SU-DHL-6 (cell line): ENCODE measurements around the gene SGK2.

Experiments used
- H2AFZ ChIP-seq: fragments of 200-600 bp; sonication (generic); 2 replicates; pipeline ENCODE4 v1.6.1; 2014; ENCODE audit warnings: low read depth, mild to moderate bottlenecking, moderate library complexity, mixed read lengths, antibody characterized with exemption, low read length; ENCODE audit not compliant: severe bottlenecking
- H3F3A ChIP-seq: fragments of 200-600 bp; shearing (Covaris generic); 2 replicates; pipeline ENCODE4 v1.6.0; 2016; ENCODE audit warnings: antibody characterized with exemption, mild to moderate bottlenecking; ENCODE audit not compliant: insufficient read depth
- H3K27ac ChIP-seq: fragments of 200-600 bp; sonication (generic); 2 replicates; pipeline ENCODE4 v1.5.1; 2016; ENCODE audit warnings: low read depth, mild to moderate bottlenecking, low read length, moderate library complexity, mixed read lengths
- H3K27me3 ChIP-seq: fragments of 200-600 bp; sonication (generic), shearing (Covaris generic); 2 replicates; pipeline ENCODE4 v1.6.0; 2014; ENCODE audit warnings: mild to moderate bottlenecking, low read length
- H3K36me3 ChIP-seq: fragments of 200-600 bp; sonication (generic); 2 replicates; pipeline ENCODE4 v1.6.1; 2014; ENCODE audit warnings: mild to moderate bottlenecking, low read length, mixed read lengths
- H3K4me2 ChIP-seq: fragments of 300-600, 200-600 bp; shearing (Covaris generic), sonication (generic); 2 replicates; pipeline ENCODE4 v1.6.0; 2014; ENCODE audit warnings: low read length, low read depth, mild to moderate bottlenecking; ENCODE audit not compliant: poor library complexity, severe bottlenecking
- H3K4me3 ChIP-seq: fragments of 200-600 bp; sonication (generic); 2 replicates; pipeline ENCODE4 v1.5.1; 2014; ENCODE audit warnings: antibody characterized with exemption, low read length, mild to moderate bottlenecking, mixed read lengths; ENCODE audit not compliant: insufficient read depth, poor library complexity, severe bottlenecking
- H3K79me2 ChIP-seq: fragments of 200-600 bp; sonication (generic); 2 replicates; pipeline ENCODE4 v1.6.1; 2014; ENCODE audit warnings: mild to moderate bottlenecking, low read length, moderate library complexity; ENCODE audit not compliant: insufficient read depth
- H3K9ac ChIP-seq: fragments of 200-600 bp; sonication (generic); 2 replicates; pipeline ENCODE4 v1.7.0; 2014; ENCODE audit warnings: mild to moderate bottlenecking, low read length
- H3K9me2 ChIP-seq: fragments of 200-600 bp; sonication (generic); replicated peaks from 2 replicates; pipeline ENCODE4 v1.6.1; 2014; ENCODE audit warnings: low read length; ENCODE audit not compliant: insufficient read depth
- H3K9me3 ChIP-seq: fragments of 200-600 bp; sonication (generic); 2 replicates; pipeline ENCODE4 v1.6.1; 2014; ENCODE audit warnings: low read length, mixed read lengths; ENCODE audit not compliant: insufficient read depth
- H4K20me1 ChIP-seq: fragments of 200-600 bp; sonication (generic); 2 replicates; pipeline ENCODE4 v1.6.1; 2014; ENCODE audit warnings: low read depth, mild to moderate bottlenecking, antibody characterized with exemption, low read length, moderate library complexity, mixed read lengths
- EZH2phosphoT487 ChIP-seq: fragments of 200-600 bp; sonication (generic), shearing (Covaris generic); conservative IDR thresholded peaks from 2 replicates; pipeline ENCODE4 v1.6.1; 2018; ENCODE audit warnings: mild to moderate bottlenecking, antibody characterized with exemption, low read length, moderate library complexity, mixed read lengths
- TF ChIP-seq, protein P1 (sequence below): fragments of 200-600 bp; sonication (generic); IDR thresholded peaks from one replicate; pipeline ENCODE4 v1.5.1; 2017; ENCODE audit warnings: antibody characterized with exemption, mild to moderate bottlenecking, low read length, moderate library complexity; ENCODE audit not compliant: insufficient read depth, poor library complexity, severe bottlenecking

The SGK2 gene

DNA sequence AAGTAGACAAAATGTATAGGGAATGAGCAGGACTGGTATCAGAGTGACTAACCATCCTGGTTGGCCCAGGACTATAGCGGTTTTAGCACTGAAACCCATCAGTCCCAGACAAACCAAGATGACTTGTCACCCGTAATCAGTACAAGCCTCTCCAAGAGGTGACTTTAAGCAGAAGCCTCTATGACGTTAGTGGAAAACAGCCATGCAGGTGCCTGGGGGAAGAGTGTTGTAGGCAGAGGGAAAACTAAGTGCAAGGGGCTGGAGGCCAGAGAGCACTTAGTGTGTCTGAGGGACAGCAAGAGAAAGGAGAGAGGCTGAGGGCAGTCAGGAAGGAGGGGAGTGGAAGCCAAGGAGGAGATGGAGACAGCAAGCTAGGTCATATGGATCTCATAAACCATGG, 2.1 kb downstream of the SGK2 start:
- H3K36me3 ChIP-seq = no peaks in the 10 kb centered on the region
- H3K27ac ChIP-seq = no peak overlapping the region
- no peaks in the 10 kb centered on the region for H3F3A ChIP-seq
- TF ChIP-seq, protein P1, sequence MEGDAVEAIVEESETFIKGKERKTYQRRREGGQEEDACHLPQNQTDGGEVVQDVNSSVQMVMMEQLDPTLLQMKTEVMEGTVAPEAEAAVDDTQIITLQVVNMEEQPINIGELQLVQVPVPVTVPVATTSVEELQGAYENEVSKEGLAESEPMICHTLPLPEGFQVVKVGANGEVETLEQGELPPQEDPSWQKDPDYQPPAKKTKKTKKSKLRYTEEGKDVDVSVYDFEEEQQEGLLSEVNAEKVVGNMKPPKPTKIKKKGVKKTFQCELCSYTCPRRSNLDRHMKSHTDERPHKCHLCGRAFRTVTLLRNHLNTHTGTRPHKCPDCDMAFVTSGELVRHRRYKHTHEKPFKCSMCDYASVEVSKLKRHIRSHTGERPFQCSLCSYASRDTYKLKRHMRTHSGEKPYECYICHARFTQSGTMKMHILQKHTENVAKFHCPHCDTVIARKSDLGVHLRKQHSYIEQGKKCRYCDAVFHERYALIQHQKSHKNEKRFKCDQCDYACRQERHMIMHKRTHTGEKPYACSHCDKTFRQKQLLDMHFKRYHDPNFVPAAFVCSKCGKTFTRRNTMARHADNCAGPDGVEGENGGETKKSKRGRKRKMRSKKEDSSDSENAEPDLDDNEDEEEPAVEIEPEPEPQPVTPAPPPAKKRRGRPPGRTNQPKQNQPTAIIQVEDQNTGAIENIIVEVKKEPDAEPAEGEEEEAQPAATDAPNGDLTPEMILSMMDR = no peak
- TF ChIP-seq EZH2phosphoT487 = no peak
- no peak overlapping the region for H3K9ac ChIP-seq
- no peaks in the 10 kb centered on the region for H3K9me3 ChIP-seq
- no peak overlapping the region for H3K4me2 ChIP-seq
- no peaks in the 10 kb centered on the region for H3K27me3 ChIP-seq
- H3K9me2 ChIP-seq = no peaks in the 10 kb centered on the region
- no peak overlapping the region for H3K4me3 ChIP-seq
- H2AFZ ChIP-seq = no peak overlapping the region
- no peaks in the 10 kb centered on the region for H3K79me2 ChIP-seq
- H4K20me1 ChIP-seq = no peaks in the 10 kb centered on the region

DNA sequence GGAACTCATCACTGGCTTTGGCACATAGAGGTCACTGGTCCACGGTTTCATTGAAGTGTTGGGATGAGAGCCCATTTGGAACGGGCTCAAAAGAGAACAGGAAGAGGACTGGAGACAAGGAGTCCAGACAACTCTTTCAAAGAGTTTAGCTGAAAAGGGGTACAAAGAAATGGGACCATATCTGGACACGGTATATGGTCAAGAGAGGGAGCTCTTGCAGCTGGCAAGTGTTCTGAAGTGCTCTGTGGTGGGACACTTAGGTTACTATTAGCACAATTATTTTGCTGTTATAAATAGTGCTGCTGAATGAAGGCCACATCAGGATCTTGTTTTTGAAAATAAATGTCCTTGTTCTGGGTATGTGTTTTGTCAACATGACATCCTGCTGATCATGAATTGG, 4.6 kb downstream of the SGK2 start:
- no peaks in the 10 kb centered on the region for H3K27me3 ChIP-seq
- H3K9me2 ChIP-seq = no peaks in the 10 kb centered on the region
- no peak for TF ChIP-seq EZH2phosphoT487
- TF ChIP-seq, protein P1 = no peak
- no peak overlapping the region for H3K9ac ChIP-seq
- no peak overlapping the region for H3K27ac ChIP-seq
- H3K4me2 ChIP-seq = no peak overlapping the region
- no peaks in the 10 kb centered on the region for H3K79me2 ChIP-seq
- H3K4me3 ChIP-seq = no peak overlapping the region
- no peaks in the 10 kb centered on the region for H3K9me3 ChIP-seq
- H3F3A ChIP-seq = no peaks in the 10 kb centered on the region
- H3K36me3 ChIP-seq = no peaks in the 10 kb centered on the region
- H4K20me1 ChIP-seq = no peaks in the 10 kb centered on the region
- no peak overlapping the region for H2AFZ ChIP-seq

DNA sequence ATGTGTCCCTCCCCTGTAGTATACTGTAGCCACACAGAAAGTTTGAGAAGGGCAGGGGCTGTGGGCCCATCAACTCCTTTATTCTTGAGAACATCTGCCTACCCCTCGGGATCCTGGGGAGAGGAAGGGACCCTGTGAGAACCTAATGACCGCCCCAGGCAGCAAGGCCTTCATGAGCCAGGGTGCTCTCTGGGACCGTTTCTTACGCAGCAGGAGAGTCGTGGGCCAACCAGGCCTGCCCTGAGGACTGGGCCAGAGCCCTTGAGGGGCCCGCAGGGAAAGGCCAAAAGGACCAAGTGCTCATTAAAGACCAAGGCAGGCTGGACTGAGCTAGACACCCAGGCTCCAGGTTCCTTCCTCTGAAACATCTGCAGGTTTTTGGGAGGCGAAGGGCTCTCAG, 5.2 kb downstream of the SGK2 start:
- Histone ChIP-seq H3K9ac (no peak overlapping the region), H3K27ac (no peak overlapping the region), H3K36me3 (no peaks in the 10 kb centered on the region), H3K9me3 (no peaks in the 10 kb centered on the region), H3K4me2 (no peak overlapping the region), H3F3A (no peaks in the 10 kb centered on the region), H3K79me2 (no peaks in the 10 kb centered on the region), H2AFZ (no peak overlapping the region), H4K20me1 (no peaks in the 10 kb centered on the region), H3K9me2 (no peaks in the 10 kb centered on the region), H3K4me3 (no peak overlapping the region), H3K27me3 (no peaks in the 10 kb centered on the region)
- TF ChIP-seq EZH2phosphoT487 = no peak
- TF ChIP-seq, protein P1 = no peak

DNA sequence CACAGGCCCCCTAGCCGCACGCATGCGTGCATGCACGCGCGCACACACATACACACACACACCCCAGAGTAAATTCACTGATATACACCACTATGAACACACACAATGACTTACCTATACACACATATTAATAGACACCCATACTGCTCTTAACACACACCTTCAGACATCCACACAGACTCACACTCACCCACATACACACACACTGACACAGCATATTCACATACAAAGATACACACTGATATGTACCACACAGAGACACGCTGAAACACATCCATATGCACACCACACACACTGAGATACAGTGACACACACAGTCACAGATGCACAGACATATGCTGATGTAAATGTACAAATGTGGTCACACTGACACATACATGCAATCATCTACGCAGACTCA, 5.6 kb downstream of the SGK2 start:
- Histone ChIP-seq H3K4me2 (no peak overlapping the region), H3K4me3 (no peak overlapping the region), H4K20me1 (no peaks in the 10 kb centered on the region), H3K79me2 (no peaks in the 10 kb centered on the region), H3K9me3 (no peaks in the 10 kb centered on the region), H3K27ac (no peak overlapping the region), H3K9me2 (no peaks in the 10 kb centered on the region), H3K9ac (no peak overlapping the region), H3F3A (no peaks in the 10 kb centered on the region), H2AFZ (no peak overlapping the region), H3K36me3 (no peaks in the 10 kb centered on the region), H3K27me3 (no peaks in the 10 kb centered on the region)
- TF ChIP-seq, protein P1 = no peak
- TF ChIP-seq EZH2phosphoT487 = no peak
